Measurements from ENCODE around the gene THUMPD2.

THUMPD2 gene

DNA sequence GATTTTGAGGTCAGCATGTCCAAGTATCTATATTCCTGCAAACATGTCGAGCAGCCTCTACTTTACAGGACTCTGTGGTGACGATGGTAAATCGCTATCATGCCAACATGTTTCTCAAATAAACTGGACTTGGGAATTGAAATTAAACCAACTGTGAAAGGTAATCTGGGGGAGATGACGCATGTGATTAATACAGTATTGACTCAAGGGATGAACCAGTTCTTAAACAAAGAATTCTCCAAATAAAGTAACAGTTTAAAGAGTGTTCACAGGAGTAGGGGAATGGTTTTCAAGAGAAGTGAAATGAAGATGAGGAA is 54.3 kb downstream of the THUMPD2 start:
- DNase-seq, result no peak
- in situ Hi-C loops (cut with HindIII; ENCODE audit: low pct_ligation_motif_present, low pct_unique_long_range_greater_than_20kb, low sequenced_read_pairs), result no loop called here

- DNase-seq, result no peak
- in situ Hi-C loops (cut with HindIII; ENCODE audit: low pct_ligation_motif_present, low pct_unique_long_range_greater_than_20kb, low sequenced_read_pairs), result no loop called here
These were observed 54.9 kb downstream of the THUMPD2 start for GRCh38 chr2:39723946-39724827.

GRCh38 chr2:39723497-39723896 is 55.6 kb downstream of the THUMPD2 start:
- DNase-seq, result no peak
- in situ Hi-C loops (cut with HindIII; ENCODE audit: low pct_ligation_motif_present, low pct_unique_long_range_greater_than_20kb, low sequenced_read_pairs), result no loop called here

DNA sequence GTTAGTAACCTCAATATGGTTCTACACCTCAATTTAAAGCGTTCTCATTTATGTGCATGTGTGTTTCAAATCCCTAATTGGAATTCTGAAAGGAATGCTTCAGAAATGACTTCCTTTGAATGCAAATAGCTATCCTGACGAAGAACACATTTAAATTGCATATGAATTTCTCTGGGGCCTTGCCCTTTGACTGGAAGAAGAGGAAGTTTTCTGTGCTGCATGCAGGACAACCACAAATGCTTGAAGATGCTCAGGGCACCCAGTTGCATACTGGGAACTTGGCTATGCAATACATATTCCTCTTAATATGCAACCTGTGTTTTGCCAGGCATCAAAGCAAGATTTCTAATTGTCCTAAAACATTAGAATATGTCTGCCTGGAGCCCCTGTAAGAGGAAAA is 58.1 kb downstream of the THUMPD2 start:
- DNase-seq, result no peak
- in situ Hi-C loops (cut with HindIII; ENCODE audit: low pct_ligation_motif_present, low pct_unique_long_range_greater_than_20kb, low sequenced_read_pairs), result no loop called here

DNA sequence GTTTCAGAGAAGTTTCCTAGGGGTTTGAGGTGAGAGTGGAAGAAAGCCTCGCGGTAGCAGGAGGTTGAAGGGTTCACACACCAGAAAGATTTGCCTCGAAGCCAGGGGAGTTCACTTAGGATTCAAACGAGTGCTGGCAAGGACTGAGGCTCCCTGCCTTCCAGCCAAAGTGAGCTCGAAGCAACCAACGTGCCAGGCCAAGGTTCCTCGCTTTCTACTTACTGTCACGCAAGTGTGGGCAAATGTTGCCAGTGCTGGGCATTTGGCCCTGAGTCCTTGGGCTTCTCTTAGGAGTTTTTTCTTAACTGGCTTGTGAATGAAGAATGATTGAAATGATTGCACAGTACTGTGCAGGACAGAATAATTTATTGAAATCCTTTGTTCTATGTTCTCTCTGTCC is 59.7 kb downstream of the THUMPD2 start:
- no peak for DNase-seq
- in situ Hi-C loops (cut with HindIII; ENCODE audit: low pct_ligation_motif_present, low pct_unique_long_range_greater_than_20kb, low sequenced_read_pairs), result no loop called here

GRCh38 chr2:39718483-39718882 is 60.6 kb downstream of the THUMPD2 start:
- in situ Hi-C loops (cut with HindIII; ENCODE audit: low pct_ligation_motif_present, low pct_unique_long_range_greater_than_20kb, low sequenced_read_pairs), result no loop called here
- no peak for DNase-seq

DNA sequence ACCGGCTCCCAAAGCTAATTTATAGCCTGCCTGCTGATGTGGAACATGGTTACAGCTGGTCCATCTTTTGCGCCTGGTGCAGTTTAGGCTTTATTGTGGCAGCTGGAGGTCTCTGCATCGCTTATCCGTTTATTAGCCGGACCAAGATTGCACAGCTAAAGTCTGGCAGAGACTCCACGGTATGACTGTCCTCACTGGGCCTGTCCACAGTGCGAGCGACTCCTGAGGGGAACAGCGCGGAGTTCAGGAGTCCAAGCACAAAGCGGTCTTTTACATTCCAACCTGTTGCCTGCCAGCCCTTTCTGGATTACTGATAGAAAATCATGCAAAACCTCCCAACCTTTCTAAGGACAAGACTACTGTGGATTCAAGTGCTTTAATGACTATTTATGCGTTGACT is 62.0 kb downstream of the THUMPD2 start:
- in situ Hi-C loops (cut with HindIII; ENCODE audit: low pct_ligation_motif_present, low pct_unique_long_range_greater_than_20kb, low sequenced_read_pairs), result no loop called here
- DNase-seq, result no peak

DNA sequence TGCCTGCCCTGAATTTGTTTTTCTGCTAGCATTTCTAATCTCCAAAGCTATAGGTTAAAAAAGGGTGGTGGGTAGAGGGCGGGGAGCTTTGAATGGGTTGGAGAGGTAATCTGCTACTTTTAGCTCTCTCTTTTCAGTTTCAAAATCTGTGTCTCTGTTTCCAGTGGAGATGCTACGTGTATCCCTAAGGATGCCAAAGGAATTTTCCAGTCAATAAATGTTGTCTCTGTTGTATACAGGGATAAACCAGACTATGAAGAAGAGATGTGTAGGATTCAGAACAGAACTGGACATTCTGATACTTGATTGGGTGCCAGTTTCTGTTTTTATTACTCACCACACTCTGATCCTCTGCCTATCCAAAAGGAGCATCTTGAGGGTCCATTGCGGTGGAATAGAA is 63.2 kb downstream of the THUMPD2 start:
- DNase-seq, result no peak
- in situ Hi-C loops (cut with HindIII; ENCODE audit: low pct_ligation_motif_present, low pct_unique_long_range_greater_than_20kb, low sequenced_read_pairs), result no loop called here

DNA sequence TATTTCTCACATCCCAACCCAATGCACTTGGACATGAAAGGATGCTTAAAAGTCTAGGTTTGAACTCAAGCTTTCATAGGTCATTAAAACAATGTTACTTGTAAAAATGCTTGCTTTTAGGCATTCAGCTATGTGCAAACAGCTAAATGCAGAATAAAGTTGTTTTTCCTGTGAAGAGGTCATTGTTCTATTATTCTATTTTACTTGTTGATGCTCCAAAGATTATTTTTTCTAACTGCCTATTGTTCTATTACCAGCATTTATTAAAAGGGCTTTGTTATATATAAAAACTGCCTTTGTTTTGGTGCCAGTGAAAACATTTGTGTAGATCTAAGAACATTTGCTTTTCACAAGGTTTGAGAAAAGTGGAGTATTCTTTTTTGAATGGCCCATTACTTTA is 64.0 kb downstream of the THUMPD2 start:
- DNase-seq, result no peak
- in situ Hi-C loops (cut with HindIII; ENCODE audit: low pct_ligation_motif_present, low pct_unique_long_range_greater_than_20kb, low sequenced_read_pairs), result no loop called here

DNA sequence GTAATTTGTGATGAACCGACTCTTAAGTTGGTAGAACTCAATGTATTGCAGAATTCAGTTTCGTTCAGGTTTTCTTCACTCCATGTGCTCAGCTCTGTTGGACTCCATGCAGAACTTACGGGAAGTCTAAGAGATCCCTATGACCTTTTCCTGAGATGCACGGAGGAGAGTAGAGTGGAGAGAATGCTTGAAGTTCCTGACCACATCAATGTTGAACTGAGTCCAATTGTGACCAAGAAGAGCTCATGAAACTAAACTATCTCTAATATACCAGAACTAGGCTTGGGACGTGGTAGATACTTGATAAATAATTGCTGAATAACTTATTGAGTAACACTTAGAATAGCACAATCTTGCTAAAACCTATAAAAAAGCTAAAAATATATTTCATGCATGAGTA is 66.1 kb downstream of the THUMPD2 start:
- DNase-seq, result no peak
- in situ Hi-C loops (cut with HindIII; ENCODE audit: low pct_ligation_motif_present, low pct_unique_long_range_greater_than_20kb, low sequenced_read_pairs), result no loop called here

- in situ Hi-C loops (cut with HindIII; ENCODE audit: low pct_ligation_motif_present, low pct_unique_long_range_greater_than_20kb, low sequenced_read_pairs), result no loop called here
- DNase-seq, result no peak
These were observed 68.3 kb downstream of the THUMPD2 start for GRCh38 chr2:39710807-39711206.

GRCh38 chr2:39708003-39708402 is 71.1 kb downstream of the THUMPD2 start:
- no peak for DNase-seq
- in situ Hi-C loops (cut with HindIII; ENCODE audit: low pct_ligation_motif_present, low pct_unique_long_range_greater_than_20kb, low sequenced_read_pairs), result no loop called here

GRCh38 chr2:39706945-39707344 is 72.1 kb downstream of the THUMPD2 start:
- in situ Hi-C loops (cut with HindIII; ENCODE audit: low pct_ligation_motif_present, low pct_unique_long_range_greater_than_20kb, low sequenced_read_pairs), result no loop called here
- DNase-seq, result no peak

- no peak for DNase-seq
These were observed 72.7 kb downstream of the THUMPD2 start for GRCh38 chr2:39706312-39706711.

DNA sequence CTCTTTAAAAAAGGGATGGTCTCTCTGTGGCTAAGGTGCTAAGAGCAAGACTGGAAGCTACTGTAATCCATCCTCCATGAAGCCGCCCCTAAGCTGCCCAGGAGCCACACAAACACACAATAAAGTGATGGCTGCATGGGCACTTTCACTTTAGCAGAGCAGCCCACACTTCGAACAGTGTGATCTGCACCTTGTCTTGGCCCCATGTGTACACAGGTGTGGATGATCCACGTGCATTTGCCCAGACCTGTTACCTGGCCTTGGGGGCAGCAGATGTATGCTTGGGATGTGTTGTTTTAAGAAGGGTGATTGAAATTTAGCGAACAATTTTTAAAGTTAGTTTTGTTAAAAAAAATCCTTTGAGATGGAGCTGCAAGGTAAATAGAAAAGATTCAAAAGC is 73.4 kb downstream of the THUMPD2 start:
- in situ Hi-C loops (cut with HindIII; ENCODE audit: low pct_ligation_motif_present, low pct_unique_long_range_greater_than_20kb, low sequenced_read_pairs), result no loop called here
- DNase-seq, result no peak

More at GRCh38 chr2:39706312-39706711, 72.7 kb downstream of the THUMPD2 start:
- in situ Hi-C loops (cut with HindIII; ENCODE audit: low pct_ligation_motif_present, low pct_unique_long_range_greater_than_20kb, low sequenced_read_pairs), result no loop called here

- in situ Hi-C loops (cut with HindIII; ENCODE audit: low pct_ligation_motif_present, low pct_unique_long_range_greater_than_20kb, low sequenced_read_pairs), result no loop called here
- DNase-seq, result no peak
These were observed 74.5 kb downstream of the THUMPD2 start for GRCh38 chr2:39704540-39704939.

DNA sequence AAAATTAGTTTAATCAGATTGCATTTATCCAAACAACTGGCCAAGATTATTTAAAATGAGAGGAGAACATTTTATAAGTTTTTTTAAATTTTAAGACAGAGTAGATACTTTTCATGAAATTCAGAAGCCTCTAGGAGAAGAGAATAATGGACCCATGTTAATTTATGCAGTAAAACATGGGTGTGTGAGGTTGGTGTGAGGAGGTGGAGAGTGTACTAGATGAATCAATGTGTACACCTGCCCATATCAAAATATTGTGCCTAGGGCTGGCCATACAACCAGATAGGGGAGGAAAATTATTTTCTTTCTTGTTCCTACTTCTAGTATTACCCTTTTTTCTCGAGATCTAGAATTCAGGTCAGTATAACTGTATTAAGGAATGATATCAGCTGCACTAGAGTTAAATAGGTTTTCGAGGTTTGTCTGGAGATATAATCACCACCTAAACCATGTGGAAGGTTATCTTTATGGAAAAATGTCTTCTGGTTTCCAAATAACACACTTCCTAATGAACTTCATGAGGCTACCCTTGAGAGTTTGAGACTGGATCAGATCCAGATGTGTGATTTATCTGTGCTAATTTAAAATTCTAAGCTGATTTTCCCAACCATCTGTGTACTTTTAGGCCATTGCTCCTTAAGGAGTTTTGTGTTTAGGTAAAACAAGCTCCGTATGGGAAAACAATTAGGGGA is 75.7 kb downstream of the THUMPD2 start:
- DNase-seq, result no peak
- in situ Hi-C loops (cut with HindIII; ENCODE audit: low pct_ligation_motif_present, low pct_unique_long_range_greater_than_20kb, low sequenced_read_pairs), result no loop called here

GRCh38 chr2:39701137-39701536 is 77.9 kb downstream of the THUMPD2 start:
- no peak for DNase-seq
- in situ Hi-C loops (cut with HindIII; ENCODE audit: low pct_ligation_motif_present, low pct_unique_long_range_greater_than_20kb, low sequenced_read_pairs), result no loop called here

GRCh38 chr2:39697454-39697853 is 81.6 kb downstream of the THUMPD2 start:
- no peak for DNase-seq
- in situ Hi-C loops (cut with HindIII; ENCODE audit: low pct_ligation_motif_present, low pct_unique_long_range_greater_than_20kb, low sequenced_read_pairs), result no loop called here

DNA sequence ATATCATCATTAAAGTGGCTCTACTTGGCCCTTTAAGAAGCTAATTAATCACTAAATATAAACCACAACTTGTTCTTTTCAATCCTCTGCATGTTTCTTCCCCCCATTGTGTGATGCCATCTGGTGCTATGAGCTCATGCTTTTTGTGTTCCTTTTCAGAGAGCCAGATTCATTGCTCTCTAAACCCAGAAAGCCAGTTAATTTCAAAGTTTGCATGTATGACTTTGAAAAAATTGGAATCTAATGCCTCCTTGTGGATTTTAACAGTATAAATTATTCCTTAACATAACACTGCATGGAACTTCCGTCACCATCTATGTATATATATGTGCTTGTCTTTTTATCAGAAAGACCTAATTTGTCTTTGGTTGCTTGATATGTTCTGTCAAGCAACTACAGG is 82.2 kb downstream of the THUMPD2 start:
- DNase-seq, result peak; percentile 29
- in situ Hi-C loops (cut with HindIII; ENCODE audit: low pct_ligation_motif_present, low pct_unique_long_range_greater_than_20kb, low sequenced_read_pairs), result no loop called here

Measured in ACHN (cell line).